Right renal cortex interstitium (tissue), 3 donors: ENCODE results near the gene CACNA1H. TPM values are rescaled to one million over a fixed set of nuclear protein-coding genes. Genes with fewer than 3 reads are reported as not detected.
"Not testable (repeated sequence)": the region's sequence is repeated elsewhere in the genome, so short reads cannot be mapped to it uniquely, and the experiment has no call there.

ENCODE experiments used
- DNase-seq, 3 donors: peaks; one replicate each; pipeline ENCODE4 v3.0.0-alpha.2; 2013; ENCODE audit warnings: low read depth in 3 of 3, low spot score in 2 of 3
- polyA plus RNA-seq, 3 donors: library from polyadenylated mRNA; unstranded; fragments of 120-200 nt; gene quantifications; one replicate each; pipeline ENCODE4 v1.2.1, GENCODE V29; 2013; ENCODE audit not compliant: insufficient read length in 3 of 3

The CACNA1H gene
- polyA plus RNA-seq, 3 donors: 16.6 to 18.4 (median 16.9) TPM

DNA sequence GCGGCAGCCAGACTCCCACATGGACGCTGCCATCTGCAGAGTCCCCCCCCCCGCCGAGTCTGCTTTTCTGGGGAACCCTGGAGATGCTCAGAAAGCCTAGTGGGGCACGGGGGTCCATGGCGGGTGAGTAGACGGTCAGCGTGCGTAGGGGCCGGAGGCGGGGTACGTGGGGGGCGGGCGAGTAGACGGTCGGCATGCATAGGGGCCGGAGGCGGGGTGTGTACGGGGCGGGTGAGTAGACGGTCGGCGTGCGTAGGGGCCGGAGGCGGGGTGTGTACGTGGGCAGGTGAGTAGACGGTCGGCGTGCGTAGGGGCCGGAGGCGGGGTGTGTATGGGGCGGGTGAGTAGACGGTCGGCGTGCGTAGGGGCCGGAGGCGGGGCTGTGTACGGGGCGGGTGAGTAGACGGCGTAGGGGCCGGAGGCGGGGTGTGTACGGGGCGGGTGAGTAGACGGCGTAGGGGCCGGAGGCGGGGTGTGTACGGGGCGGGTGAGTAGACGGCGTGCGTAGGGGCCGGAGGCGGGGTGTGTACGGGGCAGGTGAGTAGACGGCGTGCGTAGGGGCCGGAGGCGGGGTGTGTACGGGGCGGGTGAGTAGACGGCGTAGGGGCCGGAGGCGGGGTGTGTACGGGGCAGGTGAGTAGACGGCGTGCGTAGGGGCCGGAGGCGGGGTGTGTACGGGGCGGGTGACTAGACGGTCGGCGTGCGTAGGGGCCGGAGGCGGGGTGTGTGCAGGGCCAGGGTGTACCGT lies 32.7 kb downstream of the CACNA1H start:
- DNase-seq: not testable (repeated sequence)

DNA sequence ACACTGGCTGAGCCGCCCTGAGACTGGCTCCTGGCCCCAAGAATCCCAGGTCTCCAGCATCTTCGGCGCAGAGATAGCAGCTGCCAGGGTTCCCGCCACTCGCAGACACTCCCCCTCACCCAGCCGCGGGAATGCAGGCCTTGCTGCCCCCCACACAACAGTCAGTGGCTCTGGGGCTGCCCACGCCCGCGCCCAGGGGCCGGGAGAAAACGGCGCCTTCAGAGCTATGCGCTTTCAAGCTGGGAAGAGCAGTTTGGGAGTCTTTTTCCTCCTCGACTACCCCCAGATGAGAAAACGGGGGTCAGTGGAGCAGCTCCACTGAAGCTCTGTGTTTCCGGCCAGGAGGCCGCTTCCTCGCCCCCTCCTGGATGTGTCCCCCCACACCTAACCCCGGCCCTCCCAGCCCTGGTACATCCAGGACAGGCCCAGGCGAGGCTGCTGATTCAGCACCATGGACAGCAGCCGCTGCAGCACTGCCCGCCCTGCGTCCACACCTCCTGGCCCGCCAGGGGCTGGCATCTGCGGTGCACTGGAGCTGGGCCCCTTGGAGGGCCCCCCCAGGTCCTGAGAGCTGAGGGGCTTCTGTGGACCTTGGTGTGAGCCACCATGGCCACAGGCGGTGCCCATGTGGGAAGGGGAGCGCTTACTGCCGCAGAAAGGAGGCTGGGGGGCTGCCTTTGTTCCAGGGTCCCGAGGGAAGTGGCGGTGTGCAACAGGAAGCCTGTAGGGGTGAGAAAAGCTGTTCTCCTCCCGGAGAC lies 35.7 kb downstream of the CACNA1H start:
- no peak for DNase-seq

DNA sequence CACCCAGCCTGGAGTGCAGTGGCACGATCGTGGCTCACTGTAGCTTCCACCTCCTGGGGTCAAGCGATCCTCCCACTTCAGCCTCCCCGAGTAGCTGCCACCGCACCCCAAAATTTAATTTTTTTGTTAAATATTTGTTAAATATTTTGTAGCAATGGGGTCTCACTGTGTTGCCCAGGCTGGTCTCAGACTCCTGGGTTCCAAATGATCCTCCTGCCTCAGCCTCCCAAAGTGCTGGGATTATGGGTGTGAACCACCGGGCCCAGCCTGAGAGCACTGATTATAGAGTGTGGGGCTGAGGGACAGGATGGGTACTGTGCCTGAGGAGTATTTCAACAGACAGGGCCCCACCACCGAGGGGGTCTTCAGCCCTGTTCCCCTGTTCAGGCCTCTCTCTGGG lies 36.5 kb downstream of the CACNA1H start:
- DNase-seq: no peak

DNA sequence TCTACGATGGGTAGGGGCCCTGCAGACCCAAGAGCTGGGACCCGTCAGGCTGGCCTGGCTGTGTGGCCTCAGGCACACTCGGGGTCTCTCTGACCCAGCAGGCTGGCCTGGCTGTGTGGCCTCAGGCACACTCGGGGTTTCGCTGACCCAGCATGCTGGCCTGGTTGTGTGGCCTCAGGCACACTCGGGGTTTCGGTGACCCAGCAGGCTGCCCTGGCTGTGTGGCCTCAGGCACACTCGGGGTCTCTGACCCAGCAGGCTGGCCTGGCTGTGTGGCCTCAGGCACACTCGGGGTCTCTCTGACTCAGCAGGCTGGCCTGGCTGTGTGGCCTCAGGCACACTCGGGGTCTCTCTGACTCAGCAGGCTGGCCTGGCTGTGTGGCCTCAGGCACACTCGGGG lies 37.9 kb downstream of the CACNA1H start:
- DNase-seq: not testable (repeated sequence)

DNA sequence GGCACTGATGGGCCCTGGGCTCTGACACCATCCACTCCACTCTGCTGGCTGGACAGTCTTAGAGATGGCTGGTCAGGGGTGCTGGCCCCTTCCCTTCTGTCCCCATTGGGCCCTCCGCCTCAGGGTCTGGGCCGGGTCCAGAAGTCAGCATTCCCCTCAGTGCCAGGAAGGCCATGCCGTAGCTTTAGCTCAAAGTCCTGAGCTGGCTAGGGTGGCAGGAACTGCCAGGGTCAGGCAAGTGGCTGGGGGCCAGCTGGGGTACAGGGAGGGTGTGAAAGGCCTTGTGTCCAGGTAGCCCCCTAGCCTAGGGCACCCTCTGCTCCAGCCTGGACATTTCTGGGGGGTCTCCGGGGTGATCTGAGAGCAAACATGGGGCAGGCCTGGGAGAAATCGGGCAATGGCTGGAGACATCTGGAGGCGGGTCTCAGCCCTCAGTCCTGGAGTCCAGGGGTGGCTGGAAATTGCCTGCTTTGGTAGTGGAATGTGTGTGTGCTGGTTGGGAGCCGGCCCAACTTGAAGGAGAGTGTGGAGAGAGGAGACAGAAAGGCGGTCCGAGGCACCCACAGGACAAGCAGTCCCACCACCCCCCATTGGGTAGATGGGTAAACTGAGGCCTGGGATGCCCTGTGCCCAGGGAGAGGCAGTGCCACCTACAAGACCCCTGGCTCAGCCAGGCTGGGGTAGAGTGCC lies 39.6 kb downstream of the CACNA1H start:
- DNase-seq: no peak

DNA sequence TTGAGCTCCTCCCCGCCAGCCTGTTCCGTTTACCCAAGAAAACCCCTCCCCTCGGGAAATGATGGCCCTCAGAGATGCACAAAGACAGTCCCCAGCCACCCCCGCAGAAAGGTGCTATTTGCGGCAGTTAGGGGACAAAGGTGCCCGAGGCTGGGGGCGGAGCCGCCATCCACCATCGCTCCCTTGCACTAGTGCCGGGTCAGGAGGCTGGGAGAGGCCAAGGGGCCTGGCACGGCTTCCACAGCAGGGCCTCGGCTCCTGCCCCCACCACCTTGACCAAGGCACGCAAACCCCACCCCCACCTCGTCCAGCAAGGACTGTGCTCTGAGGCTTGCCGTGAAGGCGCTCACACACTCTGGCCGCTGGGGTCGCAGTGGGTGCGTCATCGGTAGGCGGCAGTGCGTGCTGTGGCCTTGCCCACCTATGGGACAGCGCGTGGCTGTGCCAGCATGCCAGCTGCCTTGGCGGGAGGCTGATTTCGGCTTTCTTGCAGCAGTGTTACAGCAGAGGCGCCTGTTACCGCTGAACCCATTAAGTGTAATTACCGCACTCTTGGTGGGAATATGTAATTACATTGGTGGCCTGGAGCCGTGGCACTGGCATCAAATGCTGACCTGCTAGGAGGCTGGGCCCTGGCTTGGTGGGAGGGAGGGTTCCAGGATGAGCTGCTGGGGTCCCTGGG lies 40.4 kb downstream of the CACNA1H start:
- DNase-seq: no peak

DNA sequence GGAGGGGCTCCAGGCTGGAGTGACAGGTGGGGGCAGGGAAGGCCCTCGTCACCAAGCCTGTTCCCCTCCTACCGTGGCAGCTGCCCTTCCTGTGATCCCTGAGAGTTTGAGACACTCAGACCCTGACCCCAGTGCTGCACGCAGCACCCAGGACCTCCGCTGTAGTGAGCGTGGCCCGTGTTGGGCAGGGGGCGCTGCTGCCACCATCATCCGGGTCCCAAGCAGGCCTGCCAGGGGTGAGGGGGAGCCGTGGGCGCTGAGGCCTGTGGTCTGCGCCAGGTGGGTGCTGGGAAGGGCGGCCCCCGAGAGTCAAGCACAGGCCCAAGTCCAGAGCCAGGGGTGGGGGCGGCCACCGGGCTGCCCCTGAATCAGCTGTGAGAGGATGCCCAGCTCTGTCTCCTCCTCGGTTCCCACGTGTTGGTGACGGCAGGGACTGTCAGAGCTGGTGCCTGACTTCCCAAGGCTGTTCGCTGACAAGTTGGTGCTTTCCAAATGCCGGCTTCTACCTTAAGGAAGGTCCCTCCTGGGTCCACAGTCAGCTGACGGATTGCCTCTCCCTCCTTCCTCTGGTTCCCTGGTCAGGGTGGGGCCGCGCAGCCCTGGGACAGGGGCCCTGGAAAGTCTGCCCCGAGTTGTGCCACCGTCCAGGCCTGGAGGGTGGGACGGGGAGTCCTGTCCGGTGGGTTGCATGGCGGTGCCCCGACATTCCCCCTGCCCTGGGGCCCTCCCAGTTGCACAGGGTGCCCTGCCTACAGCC lies 41.1 kb downstream of the CACNA1H start:
- DNase-seq: no peak

DNA sequence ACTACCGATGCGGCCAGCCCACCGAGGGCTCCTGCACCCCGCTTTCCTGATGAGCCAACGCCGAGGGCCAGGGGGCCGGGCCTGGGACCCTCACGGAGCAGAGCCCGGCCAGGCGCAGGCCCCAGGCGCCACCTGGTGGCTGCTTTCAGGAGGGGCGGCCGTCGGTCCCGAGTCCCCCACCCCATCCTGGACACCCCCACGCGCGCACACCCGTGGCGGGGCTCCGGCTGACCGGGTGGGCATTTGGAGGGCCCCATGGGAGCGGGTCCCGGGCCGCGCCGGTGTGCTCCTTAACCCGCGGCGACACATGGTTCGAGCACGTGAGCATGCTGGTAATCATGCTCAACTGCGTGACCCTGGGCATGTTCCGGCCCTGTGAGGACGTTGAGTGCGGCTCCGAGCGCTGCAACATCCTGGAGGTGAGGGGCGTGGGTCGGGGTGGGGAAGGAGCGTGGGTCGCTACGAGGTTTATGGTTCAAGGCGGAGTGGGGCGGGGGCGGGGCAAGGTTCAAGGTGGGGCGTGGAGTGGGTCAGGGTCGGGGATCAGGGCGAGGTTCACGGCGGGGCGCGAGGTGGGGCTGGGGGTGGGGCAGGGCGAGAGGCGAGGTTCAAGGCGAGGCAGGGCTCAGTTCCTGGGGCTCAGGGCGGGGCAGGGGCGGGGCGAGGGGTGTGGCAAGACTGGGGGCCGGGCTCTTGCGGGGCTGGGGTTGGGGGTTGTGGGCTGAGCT lies 41.9 kb downstream of the CACNA1H start:
- DNase-seq: no peak

DNA sequence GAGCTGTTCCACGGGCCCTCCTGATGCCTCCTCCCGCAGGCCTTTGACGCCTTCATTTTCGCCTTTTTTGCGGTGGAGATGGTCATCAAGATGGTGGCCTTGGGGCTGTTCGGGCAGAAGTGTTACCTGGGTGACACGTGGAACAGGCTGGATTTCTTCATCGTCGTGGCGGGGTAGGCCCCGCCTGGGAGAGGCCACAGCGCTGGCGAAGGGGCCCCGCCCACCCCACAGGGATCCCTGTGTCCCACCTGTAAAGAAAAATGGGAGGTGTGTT lies 42.4 kb downstream of the CACNA1H start:
- no peak for DNase-seq

DNA sequence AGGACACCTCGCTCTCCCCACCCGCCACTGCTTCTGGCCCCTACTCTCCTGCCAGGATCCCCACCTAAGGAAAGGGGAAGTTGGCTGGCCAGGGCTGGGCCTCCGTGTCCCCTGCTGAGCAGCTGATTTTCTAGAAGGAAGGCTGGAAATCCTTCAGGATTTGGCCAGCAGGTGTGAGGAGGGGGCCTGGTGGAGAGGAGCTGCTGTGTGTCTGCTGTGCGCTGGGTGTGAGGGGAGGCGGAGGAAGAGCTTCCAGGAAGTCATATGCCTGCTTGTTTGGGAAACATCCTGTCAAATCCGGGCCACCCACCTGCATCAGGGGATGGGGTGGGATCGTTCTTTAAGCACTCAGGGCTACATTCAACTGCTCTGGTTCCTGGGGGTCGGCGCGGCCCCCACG lies 43.6 kb downstream of the CACNA1H start:
- DNase-seq: no peak

DNA sequence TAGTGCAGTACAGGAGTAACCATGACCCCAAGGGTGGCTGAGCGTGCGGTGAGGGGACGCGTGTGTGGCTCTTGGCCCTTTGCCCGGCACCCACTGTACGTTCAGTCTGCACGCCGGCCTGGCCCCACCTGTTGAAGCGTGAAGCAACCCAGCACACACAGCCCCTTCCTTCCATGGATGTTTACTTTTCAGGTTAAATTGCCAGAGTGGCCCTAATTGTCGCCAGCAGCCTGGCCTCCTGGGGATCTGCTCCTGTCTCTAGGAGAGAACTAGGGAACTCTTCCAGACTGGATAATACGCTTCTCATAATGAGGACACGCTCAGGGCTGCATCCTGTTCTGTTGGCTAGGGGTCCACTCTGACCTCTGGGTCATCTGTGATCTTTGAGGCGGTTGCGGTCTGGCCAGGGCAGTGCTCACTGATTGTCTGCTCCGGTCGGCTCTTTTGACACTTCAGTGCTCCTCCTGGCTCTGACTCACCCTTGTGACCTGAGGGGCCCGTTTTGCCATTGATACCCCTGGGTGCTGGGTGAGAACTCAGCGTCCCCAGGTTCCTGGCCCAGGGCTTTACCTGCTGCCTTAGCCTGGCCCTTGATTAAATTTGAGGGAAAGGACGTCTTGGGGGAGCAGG lies 44.4 kb downstream of the CACNA1H start:
- no peak for DNase-seq

DNA sequence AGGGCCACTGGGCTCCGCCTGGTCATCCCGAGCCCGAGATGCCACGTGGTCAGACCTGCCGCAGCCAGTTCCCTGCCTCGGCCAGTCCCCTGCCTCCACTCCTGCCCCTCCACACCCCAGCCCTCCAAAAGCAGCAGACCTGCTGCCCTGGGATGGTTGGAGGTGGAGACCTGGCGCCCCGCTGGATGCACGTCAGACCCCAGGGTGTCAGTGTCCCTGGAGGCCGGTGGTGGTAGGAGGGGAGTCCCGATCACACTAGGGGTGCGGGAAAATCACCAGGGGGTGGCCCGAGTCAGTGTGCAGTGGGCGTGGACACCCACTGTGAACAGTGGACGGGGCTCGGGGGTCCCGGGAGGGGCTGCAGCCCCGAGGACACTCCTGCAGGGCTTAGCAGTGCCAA lies 45.3 kb downstream of the CACNA1H start:
- no peak for DNase-seq

DNA sequence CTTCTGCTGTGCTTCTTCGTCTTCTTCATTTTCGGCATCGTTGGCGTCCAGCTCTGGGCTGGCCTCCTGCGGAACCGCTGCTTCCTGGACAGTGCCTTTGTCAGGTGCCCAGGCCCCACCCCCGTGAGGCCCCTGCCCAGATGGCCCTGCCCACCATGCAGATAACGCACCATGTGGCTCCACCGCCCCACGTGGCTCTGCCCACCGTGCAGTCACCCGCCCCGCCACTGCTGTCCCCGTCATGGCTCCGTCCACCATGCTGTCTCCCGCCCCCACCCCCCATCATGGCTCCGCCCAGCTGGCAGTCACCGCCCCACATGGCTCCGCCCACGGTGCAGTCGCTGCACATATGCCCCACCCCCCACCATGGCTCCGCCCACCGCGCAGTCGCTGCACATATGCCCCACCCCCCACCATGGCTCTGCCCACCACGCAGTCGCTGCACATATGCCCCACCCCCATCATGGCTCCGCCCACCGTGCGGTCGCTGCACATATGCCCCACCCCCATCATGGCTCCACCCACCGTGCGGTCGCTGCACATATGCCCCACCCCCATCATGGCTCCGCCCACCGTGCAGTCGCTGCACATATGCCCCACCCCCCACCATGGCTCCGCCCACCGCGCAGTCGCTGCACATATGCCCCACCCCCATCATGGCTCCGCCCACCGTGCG lies 45.9 kb downstream of the CACNA1H start:
- not testable (repeated sequence) for DNase-seq

DNA sequence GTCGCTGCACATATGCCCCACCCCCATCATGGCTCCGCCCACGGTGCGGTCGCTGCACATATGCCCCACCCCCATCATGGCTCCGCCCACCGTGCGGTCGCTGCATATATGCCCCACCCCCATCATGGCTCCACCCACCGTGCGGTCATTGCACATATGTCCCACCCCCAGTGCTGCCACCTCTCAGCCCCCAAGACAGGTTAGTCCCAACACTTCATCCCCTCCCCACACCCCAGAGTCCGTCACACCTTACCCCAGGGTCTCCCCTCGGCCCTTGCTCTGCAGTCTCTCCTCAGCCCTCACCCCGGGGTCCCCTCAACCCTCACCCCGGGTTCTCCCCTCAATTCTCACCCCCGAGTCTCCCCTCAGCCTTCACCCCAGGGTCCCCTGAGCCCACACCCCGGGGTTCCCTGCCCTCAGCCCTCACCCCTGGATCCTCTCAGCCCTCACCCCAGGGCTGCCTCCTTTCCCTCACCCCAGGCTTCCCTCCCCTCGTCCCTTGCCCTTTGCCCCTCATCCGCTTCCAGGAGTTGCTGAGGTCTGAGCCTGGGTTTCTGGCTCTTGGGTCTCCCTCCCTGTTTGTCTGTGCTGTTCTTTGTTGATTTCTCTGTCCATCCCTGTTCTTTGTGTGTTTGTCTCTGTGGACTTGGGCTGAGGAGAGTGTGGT lies 46.6 kb downstream of the CACNA1H start:
- DNase-seq: no peak

DNA sequence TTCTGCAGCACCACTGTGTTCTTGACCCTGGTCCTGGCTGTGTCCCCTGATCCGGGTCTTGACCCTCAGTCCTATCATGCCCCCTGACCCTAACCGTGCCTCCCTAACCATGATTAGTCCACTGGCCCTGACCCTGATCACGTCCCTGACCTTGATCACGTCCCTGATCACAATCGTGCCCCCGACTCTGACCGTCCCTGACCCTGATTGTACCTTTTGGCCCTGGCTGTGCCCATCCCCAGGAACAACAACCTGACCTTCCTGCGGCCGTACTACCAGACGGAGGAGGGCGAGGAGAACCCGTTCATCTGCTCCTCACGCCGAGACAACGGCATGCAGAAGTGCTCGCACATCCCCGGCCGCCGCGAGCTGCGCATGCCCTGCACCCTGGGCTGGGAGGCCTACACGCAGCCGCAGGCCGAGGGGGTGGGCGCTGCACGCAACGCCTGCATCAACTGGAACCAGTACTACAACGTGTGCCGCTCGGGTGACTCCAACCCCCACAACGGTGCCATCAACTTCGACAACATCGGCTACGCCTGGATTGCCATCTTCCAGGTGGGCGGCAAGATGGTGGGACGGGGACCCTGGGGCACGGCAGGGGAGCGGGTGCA lies 47.2 kb downstream of the CACNA1H start:
- no peak for DNase-seq

DNA sequence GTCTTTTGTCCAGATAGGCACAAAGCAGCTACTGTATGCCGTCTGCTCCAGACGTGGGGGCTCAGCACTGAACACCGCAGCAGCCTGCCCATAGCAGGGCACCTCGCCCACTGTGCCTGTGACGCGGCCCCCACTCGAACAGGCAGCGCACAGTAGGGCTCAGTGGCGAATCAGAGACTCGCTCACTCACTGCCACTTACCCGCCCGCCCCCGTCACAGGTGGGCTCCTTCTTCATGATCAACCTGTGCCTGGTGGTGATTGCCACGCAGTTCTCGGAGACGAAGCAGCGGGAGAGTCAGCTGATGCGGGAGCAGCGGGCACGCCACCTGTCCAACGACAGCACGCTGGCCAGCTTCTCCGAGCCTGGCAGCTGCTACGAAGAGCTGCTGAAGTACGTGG lies 48.5 kb downstream of the CACNA1H start:
- DNase-seq: no peak

DNA sequence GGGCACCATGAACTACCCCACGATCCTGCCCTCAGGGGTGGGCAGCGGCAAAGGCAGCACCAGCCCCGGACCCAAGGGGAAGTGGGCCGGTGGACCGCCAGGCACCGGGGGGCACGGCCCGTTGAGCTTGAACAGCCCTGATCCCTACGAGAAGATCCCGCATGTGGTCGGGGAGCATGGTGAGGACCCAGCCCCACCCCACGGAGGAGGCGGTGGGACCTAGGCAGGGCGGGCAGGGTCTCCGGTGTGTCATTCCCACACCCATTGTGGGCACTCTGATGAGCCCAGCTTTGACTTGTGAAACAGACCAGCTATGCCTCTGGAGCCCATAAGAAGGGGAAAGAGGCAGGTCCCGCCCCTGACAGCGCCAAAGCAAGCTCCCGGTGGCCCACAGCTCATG lies 49.4 kb downstream of the CACNA1H start:
- no peak for DNase-seq

DNA sequence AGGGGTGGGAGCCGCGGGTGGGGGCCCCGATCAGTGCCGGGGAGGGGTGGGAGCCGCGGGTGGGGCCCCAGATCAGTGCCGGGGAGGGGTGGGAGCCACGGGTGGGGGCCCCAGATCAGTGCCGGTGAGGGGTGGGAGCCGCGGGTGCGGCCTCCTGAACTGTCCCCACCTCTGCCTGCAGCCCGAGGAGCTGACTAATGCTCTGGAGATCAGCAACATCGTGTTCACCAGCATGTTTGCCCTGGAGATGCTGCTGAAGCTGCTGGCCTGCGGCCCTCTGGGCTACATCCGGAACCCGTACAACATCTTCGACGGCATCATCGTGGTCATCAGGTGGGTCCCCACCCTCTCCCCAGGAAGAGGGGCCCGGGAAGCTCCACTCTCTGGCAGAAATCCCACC lies 52.0 kb downstream of the CACNA1H start:
- no peak for DNase-seq
